IMR-90 (cell line): ENCODE data around the gene CHP1. TPM values are rescaled to one million over a fixed set of nuclear protein-coding genes. Genes with fewer than 3 reads are reported as not detected.

Source experiments
- ATAC-seq: fragments of 200-7000 bp; cut with Tn5 transposase; 2 replicates; pipeline ENCODE4 v1.9.1; 2020; ENCODE audit warnings: low read depth, mild to moderate bottlenecking, moderate library complexity
- BruUV-seq: library from RNA; stranded (reverse); fragments of 400-500 nt; replicated peaks from 2 replicates; lab custom pipeline; 2021; lab: Mats Ljungman, UMichigan
- CTCF ChIA-PET: fragments of 300-600 bp; formaldehyde crosslinking; extraction: SDS; loops from one replicate; lab custom pipeline; 2021; ENCODE audit warnings: antibody characterized with exemption; lab: Yijun Ruan, JAX
- POLR2A ChIA-PET: fragments of 300-600 bp; sonication (Branson Sonifier 250); formaldehyde crosslinking; loops from one replicate; lab custom pipeline; 2022; ENCODE audit warnings: antibody characterized with exemption; ENCODE audit not compliant: unreplicated experiment; lab: Charles Lee
- DNase-seq: peaks from one replicate; pipeline ENCODE4 v3.0.0; 2013
- H2AFZ ChIP-seq: replicated peaks from 2 replicates; pipeline ENCODE3; 2013; ENCODE audit warnings: low read length, mild to moderate bottlenecking; ENCODE audit not compliant: poor library complexity
- H2AK5ac ChIP-seq: 2 replicates; pipeline ENCODE4 v1.6.1; 2013; ENCODE audit warnings: low read depth, low read length, inconsistent platforms
- H2AK9ac ChIP-seq: replicated peaks from 2 replicates; pipeline ENCODE3; 2013; ENCODE audit warnings: mild to moderate bottlenecking, low read depth, low read length, moderate library complexity; ENCODE audit not compliant: poor library complexity
- H2BK120ac ChIP-seq: 2 replicates; pipeline ENCODE4 v1.6.1; 2013; ENCODE audit warnings: low read depth, low read length, inconsistent platforms
- H2BK15ac ChIP-seq: 3 replicates; pipeline ENCODE4 v1.6.1; 2013; ENCODE audit warnings: low read depth, low read length, inconsistent platforms
- H2BK20ac ChIP-seq: 2 replicates; pipeline ENCODE4 v1.6.1; 2013; ENCODE audit warnings: low read depth, mild to moderate bottlenecking, inconsistent platforms, low read length, moderate library complexity
- H2BK5ac ChIP-seq: 2 replicates; pipeline ENCODE4 v1.6.1; 2013; ENCODE audit warnings: mild to moderate bottlenecking, low read depth, low read length, inconsistent platforms; ENCODE audit not compliant: poor library complexity, severe bottlenecking
- H3K14ac ChIP-seq: replicated peaks from 2 replicates; pipeline ENCODE4 v1.6.1; 2013; ENCODE audit warnings: low read depth, low read length, inconsistent platforms
- H3K18ac ChIP-seq: 2 replicates; pipeline ENCODE4 v1.6.1; 2013; ENCODE audit warnings: low read depth, low read length, control low read depth
- H3K23ac ChIP-seq: 2 replicates; pipeline ENCODE4 v1.6.1; 2013; ENCODE audit warnings: low read depth, low read length, inconsistent platforms
- H3K27ac ChIP-seq: 2 replicates; pipeline ENCODE4 v1.5.1; 2013; ENCODE audit warnings: mild to moderate bottlenecking, control low read depth, low read length; ENCODE audit not compliant: insufficient read depth
- H3K27me3 ChIP-seq: 2 replicates; pipeline ENCODE4 v1.6.1; 2013; ENCODE audit warnings: low read length; ENCODE audit not compliant: control insufficient read depth, insufficient read depth
- H3K36me3 ChIP-seq: 2 replicates; pipeline ENCODE4 v1.6.1; 2013; ENCODE audit warnings: low read length, mixed read lengths; ENCODE audit not compliant: control insufficient read depth, insufficient read depth
- H3K4ac ChIP-seq: 2 replicates; pipeline ENCODE4 v1.6.1; 2013; ENCODE audit warnings: low read depth, low read length, inconsistent platforms
- H3K4me1 ChIP-seq: 2 replicates; pipeline ENCODE4 v1.6.1; 2013; ENCODE audit warnings: low read length, mixed read lengths; ENCODE audit not compliant: control insufficient read depth, insufficient read depth
- H3K4me2 ChIP-seq: 2 replicates; pipeline ENCODE4 v1.6.1; 2013; ENCODE audit warnings: low read depth, mild to moderate bottlenecking, control low read depth, low read length, moderate library complexity
- H3K4me3 ChIP-seq: 2 replicates; pipeline ENCODE4 v1.5.1; 2013; ENCODE audit warnings: low read depth, mild to moderate bottlenecking, control low read depth, low read length, moderate library complexity; ENCODE audit not compliant: insufficient read depth
- H3K56ac ChIP-seq: 2 replicates; pipeline ENCODE4 v1.6.1; 2013; ENCODE audit warnings: low read length, inconsistent platforms; ENCODE audit not compliant: insufficient read depth; ENCODE audit errors: extremely low read depth
- H3K79me1 ChIP-seq, 2 experiments: 2 replicates each; pipeline ENCODE4 v1.6.1; 2013; ENCODE audit warnings: low read length in 2 of 2, inconsistent platforms in 1 of 2, low read depth in 1 of 2
- H3K9ac ChIP-seq: 2 replicates; pipeline ENCODE4 v1.6.1; 2013; ENCODE audit warnings: low read depth, low read length, control low read depth
- H3K9me1 ChIP-seq: 2 replicates; pipeline ENCODE4 v1.6.1; 2013; ENCODE audit warnings: low read length, inconsistent platforms; ENCODE audit not compliant: insufficient read depth
- H3K9me3 ChIP-seq: 2 replicates; pipeline ENCODE4 v1.6.1; 2013; ENCODE audit warnings: low read length; ENCODE audit not compliant: control insufficient read depth, insufficient read depth
- H4K20me1 ChIP-seq: 2 replicates; pipeline ENCODE4 v1.6.1; 2013; ENCODE audit warnings: low read length, inconsistent platforms; ENCODE audit not compliant: insufficient read depth
- H4K5ac ChIP-seq: 2 replicates; pipeline ENCODE4 v1.6.1; 2013; ENCODE audit warnings: mild to moderate bottlenecking, low read depth, low read length, control low read depth
- H4K8ac ChIP-seq, 2 experiments: 2 replicates each; pipeline ENCODE4 v1.6.1; 2013; ENCODE audit warnings: low read depth in 2 of 2, low read length in 2 of 2, control low read depth in 1 of 2, inconsistent platforms in 1 of 2
- H4K91ac ChIP-seq: 2 replicates; pipeline ENCODE4 v1.6.1; 2013; ENCODE audit warnings: low read depth, low read length, inconsistent platforms; ENCODE audit not compliant: insufficient read depth
- BHLHE40 ChIP-seq: fragments of 150-350 bp; IDR thresholded peaks from 2 replicates; pipeline ENCODE4 v1.6.1; 2016; ENCODE audit warnings: mild to moderate bottlenecking, low read depth, low read length
- ELK1 ChIP-seq: fragments of 150-350 bp; IDR thresholded peaks from 2 replicates; pipeline ENCODE4 v1.6.1; 2016; ENCODE audit warnings: low read depth, mild to moderate bottlenecking, low read length, moderate library complexity, borderline replicate concordance
- FOS ChIP-seq: fragments of 150-350 bp; IDR thresholded peaks from 2 replicates; pipeline ENCODE4 v1.6.1; 2016; ENCODE audit warnings: low read depth, low read length
- MXI1 ChIP-seq: IDR thresholded peaks from 2 replicates; pipeline ENCODE4 v1.6.1; 2012; ENCODE audit warnings: low read depth, mild to moderate bottlenecking, low read length, moderate library complexity, borderline replicate concordance
- RAD21 ChIP-seq: IDR thresholded peaks from 2 replicates; pipeline ENCODE4 v1.6.1; 2012; ENCODE audit warnings: low read length, improper control_type of control experiment
- WGBS, 2 experiments: methylation state at CpG; one replicate each; pipeline versions ENCODE4 v1.1.5 to v1.1.7; 2013; ENCODE audit warnings: missing lambda C conversion rate in 2 of 2; ENCODE audit not compliant: insufficient read length in 1 of 2; ENCODE audit errors: extremely low coverage in 2 of 2; 5-methylcytosine and 5-hydroxymethylcytosine counted together
- dilution Hi-C: fragments of 300-500 bp; cut with HindIII; formaldehyde crosslinking; loops from one replicate; pipeline ENCODE4 v1.14.3; 2018; ENCODE audit warnings: low sequenced_read_pairs; ENCODE audit not compliant: unreplicated experiment
- in situ Hi-C: fragments of 300-500 bp; cut with MboI; formaldehyde crosslinking; loops from 3 replicates; pipeline ENCODE4 v1.14.3; 2019; ENCODE audit warnings: low sequenced_read_pairs, inconsistent platforms, mixed read lengths
- intact Hi-C: fragments of 100-400 bp; cut with micrococcal nuclease; formaldehyde crosslinking; loops from 2 replicates; pipeline ENCODE4 v1.10.0; 2022
- polyA plus RNA-seq, 3 experiments: library from polyadenylated mRNA; depleted of rRNA; stranded (reverse); fragments of >200 nt; gene quantifications; 2 replicates each; pipeline ENCODE4 v1.2.3, GENCODE V29; 2012; ENCODE audit warnings: low replicate concordance in 1 of 3
- total RNA-seq: library from RNA; depleted of rRNA; stranded (reverse); fragments of >200 nt; gene quantifications from 2 replicates; pipeline ENCODE4 v1.2.3, GENCODE V29; 2012

The CHP1 gene
- total and polyA plus RNA-seq, 2 of the 4 experiments (the other 2 are of a cell fraction): 39.2 to 96.1 TPM

- Histone ChIP-seq H2AK9ac (no peak overlapping the region), H3K18ac (no peak overlapping the region), H3K56ac (no peak overlapping the region), H3K36me3 (no peaks in the 10 kb centered on the region), H2BK15ac (no peak overlapping the region), H2BK120ac (no peak overlapping the region), H3K4me1 (no peaks in the 10 kb centered on the region), H3K79me1 (no peaks in the 10 kb centered on the region), H3K4ac (no peak overlapping the region), H3K23ac (no peak overlapping the region), H3K4me2 (no peak overlapping the region), H3K9me1 (no peaks in the 10 kb centered on the region), H3K27ac (no peak overlapping the region), H3K27me3 (no peaks in the 10 kb centered on the region; the same call in 1 of the 2 replicates), H3K14ac (no peak overlapping the region), H3K9ac (no peak overlapping the region), H2AFZ (no peak overlapping the region), H2BK5ac (no peak overlapping the region), H4K5ac (no peak overlapping the region), H4K91ac (no peak overlapping the region), H3K4me3 (no peak overlapping the region), H4K20me1 (no peaks in the 10 kb centered on the region), H2AK5ac (no peak overlapping the region), H3K9me3 (no peaks in the 10 kb centered on the region), H4K8ac (no peak overlapping the region), H2BK20ac (no peak overlapping the region)
- BruUV-seq: no TSS peak
- dilution Hi-C loops: no loop called here
- intact Hi-C loops: no loop called here
- in situ Hi-C loops: no loop called here
- ChIA-PET CTCF (interaction anchor here (0.6 kb wide), 1 partner anchor 8 kb away, joined by 4 read pairs; no protein-coding TSS in a partner anchor), POLR2A (no interaction called here)
- WGBS, 2 experiments: no CpG with 5 or more reads among the region's 1 CpG
- ATAC-seq (no peak), DNase-seq (no peak)
- TF ChIP-seq MXI1 (no peak), BHLHE40 (no peak), ELK1 (no peak), RAD21 (no peak), FOS (no peak)
Observed at GRCh38 chr15:41194444-41194843, 36.6 kb upstream of the CHP1 start.
